Measurements from ENCODE around the gene EMILIN3.
A peak's percentile ranks its signal among the peaks of the same experiment; 100 is the strongest.

Gene EMILIN3

GRCh38 chr20:41330941-41331340, 35.7 kb downstream of the EMILIN3 start:
- no peak for TF ChIP-seq TSHZ2 (CRISPR knock-in tag; IDR thresholded peaks at IDR 0.05)

GRCh38 chr20:41330343-41330720, 36.3 kb downstream of the EMILIN3 start:
- ATAC-seq, result no peak; the same call in 2 of the 3 replicates
- TF ChIP-seq PATZ1 (CRISPR knock-in tag; IDR thresholded peaks at IDR 0.05; ENCODE audit: borderline replicate concordance) (no peak), RARB (CRISPR knock-in tag; IDR thresholded peaks at IDR 0.05) (no peak)

More at GRCh38 chr20:41330941-41331340, 35.7 kb downstream of the EMILIN3 start:
- no peak for ATAC-seq

- TF ChIP-seq ARNTL (CRISPR knock-in tag; IDR thresholded peaks at IDR 0.05; ENCODE audit: borderline replicate concordance, low read depth), result no peak
- peak; percentile 98 for ATAC-seq
These were observed 36.9 kb downstream of the EMILIN3 start for GRCh38 chr20:41329435-41330342.

GRCh38 chr20:41327178-41327577, 39.4 kb downstream of the EMILIN3 start:
- ATAC-seq, result no peak
- TF ChIP-seq ZNF70 (CRISPR knock-in tag; IDR thresholded peaks at IDR 0.05) (no peak), CREB5 (CRISPR knock-in tag; IDR thresholded peaks at IDR 0.05; ENCODE audit: low read depth) (no peak), ZNF8 (CRISPR knock-in tag; IDR thresholded peaks at IDR 0.05) (no peak), ARNTL (CRISPR knock-in tag; IDR thresholded peaks at IDR 0.05; ENCODE audit: borderline replicate concordance, low read depth) (no peak), PATZ1 (CRISPR knock-in tag; IDR thresholded peaks at IDR 0.05; ENCODE audit: borderline replicate concordance) (no peak), ZNF565 (CRISPR knock-in tag; conservative IDR thresholded peaks at IDR 0.05; ENCODE audit: low read depth) (no peak), PPARA (CRISPR knock-in tag; IDR thresholded peaks at IDR 0.05; ENCODE audit: borderline replicate concordance) (no peak), ZFP30 (CRISPR knock-in tag; IDR thresholded peaks at IDR 0.05) (no peak)

- no peak for ATAC-seq
- TF ChIP-seq PATZ1 (CRISPR knock-in tag; IDR thresholded peaks at IDR 0.05; ENCODE audit: borderline replicate concordance), result no peak
- TF ChIP-seq ZFP3 (CRISPR knock-in tag; IDR thresholded peaks at IDR 0.05), result no peak
- no peak for TF ChIP-seq BACH2 (CRISPR knock-in tag; IDR thresholded peaks at IDR 0.05; ENCODE audit: borderline replicate concordance)
- no peak for TF ChIP-seq ARNTL (CRISPR knock-in tag; IDR thresholded peaks at IDR 0.05; ENCODE audit: borderline replicate concordance, low read depth)
- no peak for TF ChIP-seq ZC3H10 (CRISPR knock-in tag; IDR thresholded peaks at IDR 0.05)
- TF ChIP-seq OSR1 (CRISPR knock-in tag; IDR thresholded peaks at IDR 0.05), result no peak
- TF ChIP-seq TSHZ2 (CRISPR knock-in tag; IDR thresholded peaks at IDR 0.05), result no peak
- TF ChIP-seq CSDC2 (CRISPR knock-in tag; IDR thresholded peaks at IDR 0.05), result no peak
- no peak for TF ChIP-seq ZNF70 (CRISPR knock-in tag; IDR thresholded peaks at IDR 0.05)
- TF ChIP-seq TOX (CRISPR knock-in tag; IDR thresholded peaks at IDR 0.05; ENCODE audit: borderline replicate concordance), result no peak
These were observed 45.6 kb downstream of the EMILIN3 start for GRCh38 chr20:41320976-41321375.
